COLO668 (cell line): ENCODE data around the gene JAKMIP1.
"Not testable (repeated sequence)": the region's sequence is repeated elsewhere in the genome, so short reads cannot be mapped to it uniquely, and the experiment has no call there.

Experiments used
- DNase-seq: peaks from one replicate; lab custom pipeline; 2025; ENCODE audit not compliant: unreplicated experiment; lab: John Stamatoyannopoulos, UW

JAKMIP1 gene

GRCh38 chr4:6229671-6230501, 29.5 kb upstream of the JAKMIP1 start:
- DNase-seq: no peak

GRCh38 chr4:6229095-6229494, 28.7 kb upstream of the JAKMIP1 start:
- DNase-seq: peak; percentile 51

DNA sequence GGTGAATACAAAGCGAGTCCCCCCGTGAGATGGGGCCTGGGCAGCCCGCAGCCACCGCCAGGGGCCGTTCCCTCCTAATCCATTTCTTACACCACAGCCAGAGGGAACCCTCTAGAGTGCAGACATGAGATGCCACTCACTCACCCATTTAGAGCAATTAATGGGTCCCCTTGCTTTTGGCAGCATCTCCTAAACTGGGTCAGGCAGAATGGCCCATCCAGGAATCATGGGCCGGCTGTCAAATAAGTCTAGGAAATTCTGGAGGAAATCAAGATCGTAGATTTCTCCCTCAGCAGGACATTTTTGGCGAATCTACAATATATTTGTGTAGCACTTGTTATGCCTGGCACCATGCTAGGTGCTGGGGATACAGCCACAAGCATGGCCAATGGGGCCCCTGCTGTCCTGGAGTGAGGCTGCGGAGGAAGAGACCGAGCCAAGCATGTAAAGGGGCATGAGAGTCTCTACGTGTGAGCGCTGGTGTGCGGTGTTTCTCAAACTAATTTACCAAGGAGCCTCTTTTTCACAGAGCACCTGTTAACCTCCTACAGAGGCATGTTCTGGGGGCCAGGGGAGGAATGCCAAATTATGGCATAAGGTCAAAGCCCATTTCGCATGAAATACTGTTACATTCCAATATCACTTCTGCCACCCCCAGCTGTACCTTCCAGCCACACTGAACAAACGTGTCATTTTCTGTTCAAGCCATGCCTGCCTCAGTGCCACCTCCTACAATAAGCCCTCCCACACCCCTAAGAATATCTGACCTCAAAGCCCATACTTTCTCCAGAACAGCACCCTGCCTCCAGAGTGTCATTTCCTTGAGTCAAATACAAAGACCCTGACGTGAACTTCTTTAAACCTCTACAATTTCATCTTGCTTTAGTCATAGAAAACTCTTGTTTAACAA, 28.1 kb upstream of the JAKMIP1 start:
- no peak for DNase-seq

- DNase-seq: peak; percentile 55
Observed at GRCh38 chr4:6227412-6228157, 27.2 kb upstream of the JAKMIP1 start.

- DNase-seq: no peak
Observed at GRCh38 chr4:6226506-6226905, 26.2 kb upstream of the JAKMIP1 start.

- DNase-seq: no peak
Observed at GRCh38 chr4:6225469-6225868, 25.1 kb upstream of the JAKMIP1 start.

DNA sequence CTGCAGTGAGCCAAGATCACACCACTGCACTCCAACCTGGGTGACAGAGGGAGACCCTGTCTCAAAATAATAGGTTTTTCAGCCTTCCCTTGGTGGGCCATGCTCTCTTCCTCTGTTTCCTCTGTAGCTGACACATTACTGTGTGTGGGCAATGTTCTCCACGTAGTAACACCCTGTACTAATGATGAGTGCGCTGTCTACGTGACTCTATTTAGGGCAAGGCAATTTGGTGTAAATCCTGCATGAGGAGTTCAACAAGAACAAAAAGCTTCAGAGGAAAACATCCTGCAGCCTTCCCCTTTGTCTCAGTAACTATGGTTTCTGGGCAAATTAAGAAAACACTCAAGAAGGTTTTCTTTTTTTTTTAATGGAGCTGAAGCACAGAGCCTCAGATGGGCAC, 24.4 kb upstream of the JAKMIP1 start:
- no peak for DNase-seq

GRCh38 chr4:6222761-6223292, 22.5 kb upstream of the JAKMIP1 start:
- DNase-seq: peak; percentile 55

DNA sequence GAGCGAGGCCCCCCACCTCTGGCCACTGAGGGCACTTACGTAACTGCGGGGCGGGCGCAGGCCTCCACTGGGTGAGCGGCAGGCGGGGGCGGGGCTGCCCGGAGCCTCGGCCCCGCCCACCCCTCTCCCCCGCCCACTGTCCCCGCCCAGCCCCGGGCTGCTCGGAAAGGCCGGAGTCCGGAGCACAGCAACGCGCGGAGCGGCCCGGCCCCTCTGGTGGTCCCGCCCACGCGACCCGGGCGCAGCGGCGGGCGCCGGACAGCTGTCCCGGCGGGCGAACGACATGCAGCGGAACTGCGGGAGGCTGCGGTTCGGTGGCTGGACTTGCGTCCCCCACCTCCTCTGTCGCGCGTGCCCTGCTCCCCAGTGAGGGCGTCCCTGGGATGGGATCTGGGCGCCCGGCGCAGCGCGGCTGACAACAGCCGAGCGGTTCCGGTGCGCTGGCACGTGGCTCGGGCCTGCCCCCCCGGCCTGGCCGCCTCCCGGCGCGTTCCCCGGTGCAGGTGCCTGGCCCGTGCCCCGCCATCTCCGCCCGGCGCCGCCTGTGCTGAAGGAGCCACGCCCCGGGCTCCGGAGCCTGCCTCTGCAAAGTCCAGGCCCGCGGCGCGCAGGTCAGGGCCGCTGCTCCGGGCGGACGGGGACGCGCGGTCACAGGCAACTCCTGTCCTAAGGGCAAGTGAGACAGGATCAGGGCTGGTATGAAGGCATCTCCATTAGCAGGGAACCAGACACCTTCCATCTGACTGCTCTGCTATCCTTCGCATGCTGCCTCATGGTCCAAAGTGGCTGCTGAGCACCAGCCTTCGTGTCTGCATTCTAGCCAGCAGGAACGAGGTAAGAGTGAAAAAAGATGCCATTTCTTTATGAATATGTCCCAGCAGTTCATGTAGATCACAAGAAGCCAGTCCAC, 21.8 kb upstream of the JAKMIP1 start:
- DNase-seq: peak; percentile 91

- DNase-seq: peak; percentile 59
Observed at GRCh38 chr4:6221301-6221850, 21.0 kb upstream of the JAKMIP1 start.

GRCh38 chr4:6217716-6218381, 17.5 kb upstream of the JAKMIP1 start:
- DNase-seq: no peak

DNA sequence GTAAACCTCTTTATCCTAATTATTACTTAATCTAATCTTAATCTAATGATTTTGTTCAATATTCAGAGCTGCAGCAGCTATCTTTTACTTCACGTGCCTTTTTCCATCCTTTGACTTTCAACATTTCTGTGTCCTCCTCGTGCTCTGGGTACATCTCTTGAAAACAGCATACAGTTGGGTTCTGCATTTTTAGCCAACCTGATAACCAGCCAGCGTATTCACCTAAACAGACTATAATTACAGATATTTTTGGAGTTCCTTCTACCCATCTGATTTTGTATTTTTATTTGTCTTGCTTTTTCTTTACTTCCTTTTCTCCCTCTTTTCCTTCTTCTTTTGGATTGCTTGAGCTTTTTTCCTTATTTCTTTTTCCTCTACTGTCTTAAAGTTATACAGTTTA, 16.2 kb upstream of the JAKMIP1 start:
- no peak for DNase-seq

DNA sequence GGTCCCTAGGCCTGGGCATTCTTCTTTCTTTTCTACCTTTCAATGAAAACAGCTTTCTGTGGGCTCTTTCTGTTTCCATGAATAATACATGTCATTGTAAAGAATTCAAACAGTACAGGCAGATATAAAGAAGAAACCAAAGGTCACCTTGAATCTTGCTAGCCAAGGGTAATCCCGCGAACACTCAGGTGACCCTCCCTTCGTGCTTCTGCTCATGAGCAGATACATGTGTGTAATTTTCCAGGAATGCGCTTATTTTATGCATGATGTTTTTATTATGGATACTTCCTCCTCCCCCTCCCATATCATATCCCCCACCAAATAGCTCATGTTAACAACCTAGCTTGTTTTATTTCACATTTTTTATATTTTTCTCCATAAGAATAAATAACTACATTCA, 9.6 kb upstream of the JAKMIP1 start:
- no peak for DNase-seq

DNA sequence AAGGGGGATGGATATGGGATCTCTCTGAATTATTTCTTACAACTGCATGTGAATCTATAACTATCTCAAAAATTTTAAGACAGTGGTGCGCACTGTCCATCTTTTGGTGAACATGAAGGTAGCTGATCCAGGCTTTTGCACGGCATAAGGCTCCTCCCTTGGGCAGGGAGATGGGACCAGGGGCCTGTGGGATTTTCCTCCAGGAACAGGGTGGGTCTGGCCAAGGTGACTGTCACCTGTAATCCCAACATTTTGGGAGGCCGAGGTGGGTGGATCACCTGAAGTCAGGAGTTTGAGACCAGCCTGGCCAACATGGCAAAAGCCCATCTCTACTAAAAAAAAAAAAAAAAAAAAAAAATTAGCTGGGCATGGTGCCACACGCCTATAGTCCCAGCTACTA, 8.9 kb upstream of the JAKMIP1 start:
- not testable (repeated sequence) for DNase-seq

GRCh38 chr4:6208416-6208815, 8.1 kb upstream of the JAKMIP1 start:
- DNase-seq: no peak

GRCh38 chr4:6207602-6208001, 7.3 kb upstream of the JAKMIP1 start:
- no peak for DNase-seq

DNA sequence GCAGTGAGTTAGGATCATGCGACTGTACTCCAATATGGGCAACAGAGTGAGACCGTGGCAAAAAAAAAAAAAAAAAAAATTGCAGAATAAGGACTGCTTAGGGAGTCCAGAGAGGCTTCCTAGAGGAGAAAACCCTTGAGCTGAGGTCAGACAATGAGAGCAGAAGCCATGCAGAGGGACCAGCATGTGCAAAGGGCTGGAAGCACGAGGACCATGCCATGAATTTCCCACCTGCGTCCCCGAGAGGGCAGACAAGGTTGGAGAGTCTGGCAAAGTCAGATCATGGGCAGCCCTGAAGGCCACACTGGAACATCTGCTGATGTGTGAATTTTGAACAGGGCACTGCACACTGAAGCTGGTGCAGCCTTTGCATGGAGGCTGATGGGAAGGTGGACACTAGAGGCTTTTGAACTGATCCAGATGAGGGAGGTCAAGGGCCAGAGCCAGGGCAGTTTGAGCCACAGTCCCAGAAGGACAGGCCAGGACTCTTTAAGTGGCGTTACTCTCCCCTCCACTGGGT, 6.5 kb upstream of the JAKMIP1 start:
- DNase-seq: no peak

- no peak for DNase-seq
Observed at GRCh38 chr4:6205973-6206372, 5.6 kb upstream of the JAKMIP1 start.

GRCh38 chr4:6205567-6205931, 5.2 kb upstream of the JAKMIP1 start:
- no peak for DNase-seq
